Retinal pigment epithelial cell (primary cell): ENCODE measurements around the gene TF.
"Not testable (repeated sequence)": the region's sequence is repeated elsewhere in the genome, so short reads cannot be mapped to it uniquely, and the experiment has no call there.

Experiments
- DNase-seq: peaks from one replicate; pipeline ENCODE4 v3.0.0-alpha.2; 2010; ENCODE audit warnings: low read depth
- H3K4me3 ChIP-seq: 2 replicates; pipeline ENCODE4 v1.5.1; 2011; ENCODE audit warnings: mild to moderate bottlenecking, low read length, control low read depth, moderate library complexity
- TF ChIP-seq, protein P1 (sequence below): conservative IDR thresholded peaks from 2 replicates; pipeline ENCODE4 v1.5.1; 2011; ENCODE audit warnings: low read depth, low read length, control low read depth, inconsistent platforms

TF gene

DNA sequence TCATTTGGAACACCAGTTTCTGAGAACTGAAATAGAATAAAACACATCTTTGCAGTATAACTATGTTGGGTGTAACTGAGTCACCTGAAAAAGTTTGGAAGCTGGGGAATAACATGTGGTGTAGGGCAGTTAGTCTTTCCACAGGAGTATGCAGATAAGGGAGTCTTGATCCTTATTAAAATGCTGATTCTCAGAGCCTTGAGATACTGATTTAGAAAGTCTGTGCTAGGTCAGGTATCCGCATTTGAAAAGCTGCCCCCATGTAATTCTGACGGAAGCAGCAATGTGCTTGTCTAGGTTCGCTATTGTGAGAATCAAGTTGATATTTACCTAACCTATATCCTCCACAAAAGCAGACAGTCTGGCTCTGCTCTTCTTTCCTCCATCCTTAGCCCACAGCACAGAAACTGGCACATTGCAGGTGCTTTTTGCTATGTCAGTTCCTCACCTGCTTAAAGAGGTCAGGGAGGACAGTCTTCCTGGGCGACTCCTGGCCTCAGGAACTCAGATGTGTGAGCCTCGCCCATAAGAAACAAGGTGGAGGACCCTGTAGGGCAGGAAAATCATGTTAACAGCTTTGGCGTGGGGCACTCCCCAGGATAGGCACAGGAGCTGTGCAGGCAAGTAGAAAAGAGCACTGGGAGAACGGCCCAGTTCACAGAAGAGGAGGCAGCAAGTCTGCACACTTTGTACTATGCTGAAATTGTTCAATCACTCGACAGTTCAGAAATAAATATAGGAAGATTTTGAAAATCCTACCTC is 31.8 kb downstream of the TF start:
- TF ChIP-seq, protein P1, sequence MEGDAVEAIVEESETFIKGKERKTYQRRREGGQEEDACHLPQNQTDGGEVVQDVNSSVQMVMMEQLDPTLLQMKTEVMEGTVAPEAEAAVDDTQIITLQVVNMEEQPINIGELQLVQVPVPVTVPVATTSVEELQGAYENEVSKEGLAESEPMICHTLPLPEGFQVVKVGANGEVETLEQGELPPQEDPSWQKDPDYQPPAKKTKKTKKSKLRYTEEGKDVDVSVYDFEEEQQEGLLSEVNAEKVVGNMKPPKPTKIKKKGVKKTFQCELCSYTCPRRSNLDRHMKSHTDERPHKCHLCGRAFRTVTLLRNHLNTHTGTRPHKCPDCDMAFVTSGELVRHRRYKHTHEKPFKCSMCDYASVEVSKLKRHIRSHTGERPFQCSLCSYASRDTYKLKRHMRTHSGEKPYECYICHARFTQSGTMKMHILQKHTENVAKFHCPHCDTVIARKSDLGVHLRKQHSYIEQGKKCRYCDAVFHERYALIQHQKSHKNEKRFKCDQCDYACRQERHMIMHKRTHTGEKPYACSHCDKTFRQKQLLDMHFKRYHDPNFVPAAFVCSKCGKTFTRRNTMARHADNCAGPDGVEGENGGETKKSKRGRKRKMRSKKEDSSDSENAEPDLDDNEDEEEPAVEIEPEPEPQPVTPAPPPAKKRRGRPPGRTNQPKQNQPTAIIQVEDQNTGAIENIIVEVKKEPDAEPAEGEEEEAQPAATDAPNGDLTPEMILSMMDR: no peak
- no peak overlapping the region for H3K4me3 ChIP-seq
- no peak for DNase-seq

GRCh38 chr3:133779626-133780203 is 33.5 kb downstream of the TF start:
- no peak overlapping the region for H3K4me3 ChIP-seq
- DNase-seq: no peak
- TF ChIP-seq, protein P1: no peak

DNA sequence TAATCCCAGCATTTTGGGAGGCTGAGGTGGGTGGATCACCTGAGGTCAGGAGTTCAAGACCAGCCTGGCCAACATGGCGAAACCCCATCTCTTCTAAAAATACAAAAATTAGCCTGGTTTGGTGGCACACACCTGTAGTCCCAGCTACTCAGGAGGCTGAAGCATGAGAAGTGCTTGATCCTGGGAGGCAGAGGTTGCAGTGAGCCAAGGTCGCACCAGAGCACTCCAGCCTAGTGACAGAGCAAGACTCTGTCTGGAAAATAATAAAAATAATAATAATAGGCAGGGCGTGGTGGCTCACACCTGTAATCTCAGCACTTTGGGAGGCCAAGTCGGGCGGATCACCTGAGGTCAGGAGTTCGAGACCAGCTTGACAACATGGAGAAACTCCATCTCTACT is 34.6 kb downstream of the TF start:
- DNase-seq, H3K4me3 ChIP-seq: not testable (repeated sequence)

GRCh38 chr3:133781570-133781969 is 35.4 kb downstream of the TF start:
- H3K4me3 ChIP-seq: no peak overlapping the region
- no peak for DNase-seq
- TF ChIP-seq, protein P1: no peak

- H3K4me3 ChIP-seq: no peak overlapping the region
- DNase-seq: no peak
- TF ChIP-seq, protein P1: no peak
Observed at GRCh38 chr3:133782454-133782853, 36.3 kb downstream of the TF start.

GRCh38 chr3:133783762-133784161 is 37.6 kb downstream of the TF start:
- no peak overlapping the region for H3K4me3 ChIP-seq
- TF ChIP-seq, protein P1: no peak
- DNase-seq: no peak

GRCh38 chr3:133788024-133788423 is 41.8 kb downstream of the TF start:
- H3K4me3 ChIP-seq: no peak overlapping the region
- TF ChIP-seq, protein P1: no peak
- DNase-seq: no peak
